ENCODE data around the gene IGLL5.

IGLL5 gene

GRCh38 chr22:22847241-22847640, 40.4 kb upstream of the IGLL5 start:
- no peaks in the 10 kb centered on the region for H3K9me3 ChIP-seq (replicated peaks; ENCODE audit: insufficient read depth, low read length)
- H3K27me3 ChIP-seq (replicated peaks; ENCODE audit: insufficient read depth, low read length), result no peaks in the 10 kb centered on the region
- no peaks in the 10 kb centered on the region for H3K9me2 ChIP-seq (replicated peaks; ENCODE audit: insufficient read depth, low read length)
- H3K4me1 ChIP-seq (ENCODE audit: low read length), result peaks cover 58% of the 10 kb centered on the region
- H3K79me2 ChIP-seq (ENCODE audit: low read length), result peaks cover 71% of the 10 kb centered on the region
- H3K4me3 ChIP-seq (ENCODE audit: low read length), result no peak overlapping the region
- no peak overlapping the region; the same call in 1 of the 2 replicates for H3K27ac ChIP-seq (ENCODE audit: low read length)
- no peak for DNase-seq
- peak overlapping the region; percentile 34; the same call in 1 of the 2 replicates for H3K4me2 ChIP-seq (ENCODE audit: low read depth, low read length)
- H3F3A ChIP-seq (ENCODE audit: insufficient read depth, low read length), result peaks cover 37% of the 10 kb centered on the region
- no peak overlapping the region for H3K9ac ChIP-seq (ENCODE audit: low read length)
- H3K36me3 ChIP-seq (replicated peaks; ENCODE audit: insufficient read depth, low read length), result 0 out of 2 replicates have a peak, but pooled peaks cover under 1% of the 10 kb centered on the region
- no peaks in the 10 kb centered on the region for H4K20me1 ChIP-seq (ENCODE audit: insufficient read depth, low read length)
- TF ChIP-seq EZH2phosphoT487 (IDR thresholded peaks at IDR 0.05; ENCODE audit: low read length) (no peak), EZH2 (optimal IDR thresholded peaks at IDR 0.05; ENCODE audit: low read depth, low read length) (no peak)
- TF ChIP-seq, protein P1, sequence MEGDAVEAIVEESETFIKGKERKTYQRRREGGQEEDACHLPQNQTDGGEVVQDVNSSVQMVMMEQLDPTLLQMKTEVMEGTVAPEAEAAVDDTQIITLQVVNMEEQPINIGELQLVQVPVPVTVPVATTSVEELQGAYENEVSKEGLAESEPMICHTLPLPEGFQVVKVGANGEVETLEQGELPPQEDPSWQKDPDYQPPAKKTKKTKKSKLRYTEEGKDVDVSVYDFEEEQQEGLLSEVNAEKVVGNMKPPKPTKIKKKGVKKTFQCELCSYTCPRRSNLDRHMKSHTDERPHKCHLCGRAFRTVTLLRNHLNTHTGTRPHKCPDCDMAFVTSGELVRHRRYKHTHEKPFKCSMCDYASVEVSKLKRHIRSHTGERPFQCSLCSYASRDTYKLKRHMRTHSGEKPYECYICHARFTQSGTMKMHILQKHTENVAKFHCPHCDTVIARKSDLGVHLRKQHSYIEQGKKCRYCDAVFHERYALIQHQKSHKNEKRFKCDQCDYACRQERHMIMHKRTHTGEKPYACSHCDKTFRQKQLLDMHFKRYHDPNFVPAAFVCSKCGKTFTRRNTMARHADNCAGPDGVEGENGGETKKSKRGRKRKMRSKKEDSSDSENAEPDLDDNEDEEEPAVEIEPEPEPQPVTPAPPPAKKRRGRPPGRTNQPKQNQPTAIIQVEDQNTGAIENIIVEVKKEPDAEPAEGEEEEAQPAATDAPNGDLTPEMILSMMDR (IDR thresholded peaks at IDR 0.05; ENCODE audit: low read length), result no peak
- no peak overlapping the region for H2AFZ ChIP-seq (ENCODE audit: low read length)

- Histone ChIP-seq H3K9ac (ENCODE audit: low read length) (no peak overlapping the region), H3K27me3 (replicated peaks; ENCODE audit: insufficient read depth, low read length) (no peaks in the 10 kb centered on the region)
These were observed 39.2 kb upstream of the IGLL5 start for GRCh38 chr22:22848364-22848866.

GRCh38 chr22:22849640-22850610, 37.7 kb upstream of the IGLL5 start:
- no peak for DNase-seq

More at GRCh38 chr22:22848364-22848866, 39.2 kb upstream of the IGLL5 start:
- peaks cover 46% of the 10 kb centered on the region for H3F3A ChIP-seq (ENCODE audit: insufficient read depth, low read length)
- no peak overlapping the region for H2AFZ ChIP-seq (ENCODE audit: low read length)
- peak; percentile 65 for DNase-seq
- H3K9me2 ChIP-seq (replicated peaks; ENCODE audit: insufficient read depth, low read length), result no peaks in the 10 kb centered on the region
- TF ChIP-seq EZH2phosphoT487 (IDR thresholded peaks at IDR 0.05; ENCODE audit: low read length) (no peak), EZH2 (optimal IDR thresholded peaks at IDR 0.05; ENCODE audit: low read depth, low read length) (no peak)
- TF ChIP-seq, protein P1 (IDR thresholded peaks at IDR 0.05; ENCODE audit: low read length), result peak; percentile 82
- H3K36me3 ChIP-seq (replicated peaks; ENCODE audit: insufficient read depth, low read length), result 0 out of 2 replicates have a peak, but pooled peaks cover 3% of the 10 kb centered on the region
- H3K4me1 ChIP-seq (ENCODE audit: low read length), result peaks cover 70% of the 10 kb centered on the region
- no peaks in the 10 kb centered on the region for H4K20me1 ChIP-seq (ENCODE audit: insufficient read depth, low read length)
- H3K4me2 ChIP-seq (ENCODE audit: low read depth, low read length), result peak overlapping the region; percentile 34; the same call in 1 of the 2 replicates
- H3K27ac ChIP-seq (ENCODE audit: low read length), result peak overlapping the region; percentile 63; the same call in 1 of the 2 replicates
- no peak overlapping the region for H3K4me3 ChIP-seq (ENCODE audit: low read length)
- no peaks in the 10 kb centered on the region for H3K9me3 ChIP-seq (replicated peaks; ENCODE audit: insufficient read depth, low read length)
- peaks cover 71% of the 10 kb centered on the region for H3K79me2 ChIP-seq (ENCODE audit: low read length)

More at GRCh38 chr22:22849640-22850610, 37.7 kb upstream of the IGLL5 start:
- peaks cover 50% of the 10 kb centered on the region for H3F3A ChIP-seq (ENCODE audit: insufficient read depth, low read length)
- no peaks in the 10 kb centered on the region for H3K27me3 ChIP-seq (replicated peaks; ENCODE audit: insufficient read depth, low read length)
- H3K4me3 ChIP-seq (ENCODE audit: low read length), result no peak overlapping the region
- no peak overlapping the region; the same call in 1 of the 2 replicates for H3K4me2 ChIP-seq (ENCODE audit: low read depth, low read length)
- H3K27ac ChIP-seq (ENCODE audit: low read length), result peak overlapping the region; percentile 63; the same call in 1 of the 2 replicates
- H3K79me2 ChIP-seq (ENCODE audit: low read length), result peaks cover 71% of the 10 kb centered on the region
- 0 out of 2 replicates have a peak, but pooled peaks cover 3% of the 10 kb centered on the region for H3K36me3 ChIP-seq (replicated peaks; ENCODE audit: insufficient read depth, low read length)
- no peaks in the 10 kb centered on the region for H3K9me3 ChIP-seq (replicated peaks; ENCODE audit: insufficient read depth, low read length)
- H3K9me2 ChIP-seq (replicated peaks; ENCODE audit: insufficient read depth, low read length), result no peaks in the 10 kb centered on the region
- TF ChIP-seq EZH2phosphoT487 (IDR thresholded peaks at IDR 0.05; ENCODE audit: low read length) (no peak), EZH2 (optimal IDR thresholded peaks at IDR 0.05; ENCODE audit: low read depth, low read length) (no peak)
- TF ChIP-seq, protein P1 (IDR thresholded peaks at IDR 0.05; ENCODE audit: low read length), result no peak
- no peak overlapping the region; the same call in 1 of the 2 replicates for H3K9ac ChIP-seq (ENCODE audit: low read length)
- H2AFZ ChIP-seq (ENCODE audit: low read length), result no peak overlapping the region
- no peaks in the 10 kb centered on the region for H4K20me1 ChIP-seq (ENCODE audit: insufficient read depth, low read length)
- peaks cover 75% of the 10 kb centered on the region for H3K4me1 ChIP-seq (ENCODE audit: low read length)
